Stimulated activated CD4-positive, alpha-beta T cell treated with anti-CD3 and anti-CD28 coated beads, Interleukin-15, amount 100 ng/mL, for 24 hours (primary cell): ENCODE measurements around the gene NOTCH2NLA.
"Not testable (repeated sequence)": the region's sequence is repeated elsewhere in the genome, so short reads cannot be mapped to it uniquely, and the experiment has no call there.

Source experiments
- DNase-seq: peaks from one replicate; pipeline ENCODE4 v3.0.0-alpha.2; 2020

The NOTCH2NLA gene

GRCh38 chr1:146228710-146229477 is at the start of gene NOTCH2NLA:
Gene NOTCH2NLA, minus strand, starts transcription at chr1:146229021. Its CDS starts 39,684 bp downstream, at chr1:146189337.
- DNase-seq, result peak; percentile 50

GRCh38 chr1:146278346-146278745 is 49.5 kb upstream of the NOTCH2NLA start:
- DNase-seq, result not testable (repeated sequence)

- DNase-seq, result not testable (repeated sequence)
Measured at GRCh38 chr1:146277087-146277486, 48.3 kb upstream of the NOTCH2NLA start.

GRCh38 chr1:146274083-146274482 is 45.3 kb upstream of the NOTCH2NLA start:
- not testable (repeated sequence) for DNase-seq

GRCh38 chr1:146273194-146273593 is 44.4 kb upstream of the NOTCH2NLA start:
- DNase-seq, result not testable (repeated sequence)

- DNase-seq, result not testable (repeated sequence)
Measured at GRCh38 chr1:146272734-146273133, 43.9 kb upstream of the NOTCH2NLA start.

- DNase-seq, result not testable (repeated sequence)
Measured at GRCh38 chr1:146271977-146272376, 43.2 kb upstream of the NOTCH2NLA start.

- not testable (repeated sequence) for DNase-seq
Measured at GRCh38 chr1:146270129-146270528, 41.3 kb upstream of the NOTCH2NLA start.

- not testable (repeated sequence) for DNase-seq
Measured at GRCh38 chr1:146266179-146266748, 37.4 kb upstream of the NOTCH2NLA start.

GRCh38 chr1:146264761-146265160 is 35.9 kb upstream of the NOTCH2NLA start:
- not testable (repeated sequence) for DNase-seq

GRCh38 chr1:146260006-146260730 is 31.3 kb upstream of the NOTCH2NLA start:
- not testable (repeated sequence) for DNase-seq

- DNase-seq, result not testable (repeated sequence)
Measured at GRCh38 chr1:146257992-146258552, 29.3 kb upstream of the NOTCH2NLA start.

- not testable (repeated sequence) for DNase-seq
Measured at GRCh38 chr1:146254569-146255197, 25.9 kb upstream of the NOTCH2NLA start.

GRCh38 chr1:146253249-146253855 is 24.5 kb upstream of the NOTCH2NLA start:
- DNase-seq, result not testable (repeated sequence)

- DNase-seq, result not testable (repeated sequence)
Measured at GRCh38 chr1:146251523-146251922, 22.7 kb upstream of the NOTCH2NLA start.

- not testable (repeated sequence) for DNase-seq
Measured at GRCh38 chr1:146248643-146249042, 19.8 kb upstream of the NOTCH2NLA start.

- not testable (repeated sequence) for DNase-seq
Measured at GRCh38 chr1:146236626-146237025, 7.8 kb upstream of the NOTCH2NLA start.

- DNase-seq, result not testable (repeated sequence)
Measured at GRCh38 chr1:146236026-146236601, 7.3 kb upstream of the NOTCH2NLA start.

GRCh38 chr1:146228144-146228682 is 608 bp downstream of the NOTCH2NLA start:
- peak; percentile 28 for DNase-seq

GRCh38 chr1:146174531-146174930 is 54.3 kb downstream of the NOTCH2NLA start:
- DNase-seq, result not testable (repeated sequence)

- DNase-seq, result not testable (repeated sequence)
Measured at GRCh38 chr1:146167740-146168139, 61.1 kb downstream of the NOTCH2NLA start.
